VCaP (cell line): ENCODE results near the gene ABHD13.
"Not testable (repeated sequence)": the region's sequence is repeated elsewhere in the genome, so short reads cannot be mapped to it uniquely, and the experiment has no call there.

Source experiments
- H3K27ac ChIP-seq: fragments of 450-650 bp; 2 replicates; pipeline ENCODE4 v1.5.1; 2017
- TF ChIP-seq, protein P1 (sequence below): fragments of 450-650 bp; conservative IDR thresholded peaks from 2 replicates; pipeline ENCODE4 v1.5.1; 2017; ENCODE audit warnings: mild to moderate bottlenecking, moderate library complexity

ABHD13 gene

DNA sequence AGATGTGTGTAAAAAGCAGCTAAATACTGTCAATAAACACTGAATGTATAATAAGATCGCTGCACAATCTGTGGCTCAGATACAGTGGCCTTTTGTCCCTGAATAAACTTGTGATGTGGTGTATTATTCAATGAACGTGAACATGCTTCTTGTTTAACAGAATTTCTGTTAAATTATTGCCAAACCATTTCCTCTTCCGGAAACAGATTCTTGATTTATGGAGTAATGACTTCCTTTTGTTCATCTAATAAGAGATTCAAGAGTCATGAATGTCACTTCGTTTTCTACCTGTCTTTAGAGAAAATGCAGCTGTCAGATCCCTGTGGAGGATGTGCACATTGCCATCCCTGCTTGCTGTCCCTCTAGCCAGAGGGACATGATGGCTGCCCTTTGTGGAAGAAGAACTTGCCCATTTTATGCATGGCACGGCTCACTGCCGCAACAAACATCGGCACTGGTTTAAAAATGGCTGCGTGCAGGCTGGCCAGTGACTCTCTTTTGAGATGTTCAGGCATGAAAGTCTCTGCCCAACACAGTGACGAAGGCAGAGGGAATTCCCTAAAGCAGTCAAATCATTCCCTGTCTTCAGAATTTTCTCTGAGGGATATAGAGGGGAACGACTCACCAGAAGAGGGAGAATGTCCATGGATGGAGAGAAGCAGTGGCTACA, 48.3 kb downstream of the ABHD13 start:
- no peak overlapping the region for H3K27ac ChIP-seq
- TF ChIP-seq, protein P1, sequence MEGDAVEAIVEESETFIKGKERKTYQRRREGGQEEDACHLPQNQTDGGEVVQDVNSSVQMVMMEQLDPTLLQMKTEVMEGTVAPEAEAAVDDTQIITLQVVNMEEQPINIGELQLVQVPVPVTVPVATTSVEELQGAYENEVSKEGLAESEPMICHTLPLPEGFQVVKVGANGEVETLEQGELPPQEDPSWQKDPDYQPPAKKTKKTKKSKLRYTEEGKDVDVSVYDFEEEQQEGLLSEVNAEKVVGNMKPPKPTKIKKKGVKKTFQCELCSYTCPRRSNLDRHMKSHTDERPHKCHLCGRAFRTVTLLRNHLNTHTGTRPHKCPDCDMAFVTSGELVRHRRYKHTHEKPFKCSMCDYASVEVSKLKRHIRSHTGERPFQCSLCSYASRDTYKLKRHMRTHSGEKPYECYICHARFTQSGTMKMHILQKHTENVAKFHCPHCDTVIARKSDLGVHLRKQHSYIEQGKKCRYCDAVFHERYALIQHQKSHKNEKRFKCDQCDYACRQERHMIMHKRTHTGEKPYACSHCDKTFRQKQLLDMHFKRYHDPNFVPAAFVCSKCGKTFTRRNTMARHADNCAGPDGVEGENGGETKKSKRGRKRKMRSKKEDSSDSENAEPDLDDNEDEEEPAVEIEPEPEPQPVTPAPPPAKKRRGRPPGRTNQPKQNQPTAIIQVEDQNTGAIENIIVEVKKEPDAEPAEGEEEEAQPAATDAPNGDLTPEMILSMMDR: no peak

DNA sequence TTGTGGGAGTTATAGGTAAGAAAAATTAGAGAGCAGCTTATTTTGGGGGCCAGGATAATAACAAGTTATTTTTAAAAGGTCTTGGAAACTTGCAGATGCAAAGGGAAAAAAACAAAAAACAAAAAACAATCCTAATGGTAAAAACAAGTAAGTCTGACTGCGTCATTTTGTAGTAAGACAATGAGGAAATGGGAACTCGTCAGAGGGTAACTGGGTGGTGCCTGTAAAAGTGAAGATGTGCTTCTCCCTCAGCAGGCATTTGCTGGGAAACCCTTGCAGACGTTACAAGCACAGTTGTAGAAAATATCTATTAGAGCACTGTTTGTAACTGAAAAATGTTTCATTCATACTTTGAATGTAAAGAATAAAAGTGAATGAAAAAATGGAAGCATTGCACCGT, 49.2 kb downstream of the ABHD13 start:
- H3K27ac ChIP-seq: no peak overlapping the region
- TF ChIP-seq, protein P1: no peak

DNA sequence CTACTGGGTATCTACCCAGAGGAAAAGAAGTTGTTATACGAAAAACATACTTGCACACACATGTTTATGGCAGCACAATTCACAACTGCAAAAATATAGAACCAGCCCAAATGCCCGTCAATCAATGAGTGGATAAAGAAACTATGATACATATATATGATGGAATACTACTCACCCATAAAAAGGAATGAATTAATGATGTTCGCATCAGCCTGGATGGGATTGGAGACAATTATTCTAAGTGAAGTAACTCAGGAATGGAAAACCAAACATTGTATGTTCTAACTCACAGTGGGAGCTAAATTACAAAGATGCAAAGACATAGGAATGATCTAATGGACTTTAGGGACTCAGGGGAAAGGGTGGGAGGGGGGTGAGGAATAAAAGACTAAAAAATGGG, 49.7 kb downstream of the ABHD13 start:
- not testable (repeated sequence) for H3K27ac ChIP-seq

DNA sequence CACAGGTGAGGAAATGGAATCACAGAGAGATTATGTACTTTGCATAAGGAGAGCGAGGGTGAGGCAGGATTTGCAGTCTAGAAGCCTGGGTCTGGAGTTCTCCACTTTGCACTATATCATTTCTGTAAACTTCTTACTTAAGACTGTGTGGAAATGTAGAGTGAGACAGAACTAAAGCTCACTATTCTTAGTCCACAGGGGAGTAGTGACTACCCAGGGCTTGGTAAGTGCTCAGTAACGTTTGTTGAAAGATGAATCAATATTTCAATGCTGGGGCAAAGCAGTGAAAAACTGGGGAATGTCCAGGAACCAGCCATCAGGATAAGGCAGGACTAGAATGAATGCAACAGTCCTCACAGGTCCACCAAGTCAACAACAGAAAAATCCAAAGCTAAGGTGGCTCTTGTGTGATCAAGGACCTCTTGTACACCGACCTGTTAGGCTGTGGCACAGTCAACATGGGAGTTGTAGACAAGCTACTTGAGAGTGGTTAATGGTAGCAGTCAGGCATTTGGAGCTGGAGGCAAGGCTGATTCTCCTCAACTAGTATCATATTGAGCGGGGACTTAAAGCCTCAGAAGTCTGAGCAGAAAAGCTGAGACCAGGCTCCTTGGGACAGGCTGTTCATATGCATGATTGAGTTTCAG, 50.4 kb downstream of the ABHD13 start:
- TF ChIP-seq, protein P1: no peak
- H3K27ac ChIP-seq: no peak overlapping the region

DNA sequence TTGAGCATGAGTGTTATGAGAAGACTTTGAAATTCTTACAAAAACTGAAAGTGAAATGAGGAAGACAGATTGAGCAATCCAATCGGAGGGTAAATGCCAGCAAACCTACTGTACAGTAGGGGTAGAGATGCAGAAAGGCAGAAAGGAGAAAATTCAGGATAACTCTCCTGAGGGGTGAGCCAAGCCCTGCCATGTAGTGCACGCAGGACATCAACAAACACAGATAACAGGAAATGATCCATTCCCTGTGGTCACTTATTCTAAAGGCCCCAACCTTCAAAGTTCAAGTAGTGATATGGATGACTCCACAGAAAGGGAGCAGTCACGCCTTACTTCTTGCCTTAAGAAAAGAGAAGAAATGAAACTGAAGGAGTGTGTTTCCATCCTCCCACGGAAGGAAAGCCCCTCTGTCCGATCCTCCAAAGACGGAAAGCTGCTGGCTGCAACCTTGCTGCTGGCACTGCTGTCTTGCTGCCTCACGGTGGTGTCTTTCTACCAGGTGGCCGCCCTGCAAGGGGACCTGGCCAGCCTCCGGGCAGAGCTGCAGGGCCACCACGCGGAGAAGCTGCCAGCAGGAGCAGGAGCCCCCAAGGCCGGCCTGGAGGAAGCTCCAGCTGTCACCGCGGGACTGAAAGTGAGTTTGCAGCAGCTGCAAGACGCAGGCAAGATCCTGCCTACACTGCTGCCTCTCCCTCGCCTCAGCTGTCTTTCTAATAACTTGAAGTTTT, 51.6 kb downstream of the ABHD13 start, which contains the start of gene TNFSF13B:
Gene TNFSF13B, plus strand, starts transcription at position 118 of the 728 bp plus-strand sequence. Its CDS starts 178 bp downstream, at position 296.
- H3K27ac ChIP-seq: no peak within 1 kb of the TSS
- TF ChIP-seq, protein P1: no peak

DNA sequence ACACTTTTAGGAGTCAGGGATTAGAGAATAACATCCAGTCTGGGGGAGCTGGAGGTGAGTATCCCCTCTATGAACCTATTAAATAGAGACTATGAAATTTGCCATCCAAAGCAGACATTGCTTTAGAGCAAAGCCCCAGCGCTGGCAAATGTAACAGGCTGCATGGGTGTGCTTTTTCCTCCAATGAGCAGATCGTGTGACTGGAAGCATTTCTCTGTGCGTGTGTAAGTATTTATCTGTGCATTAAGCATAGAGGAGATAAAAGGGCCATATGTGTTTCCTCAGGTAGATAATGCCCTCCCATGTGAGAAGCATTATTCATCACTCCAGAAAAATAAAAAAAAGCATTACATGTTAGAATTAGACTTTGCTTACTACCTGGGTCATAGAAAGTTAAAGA, 52.2 kb downstream of the ABHD13 start:
- no peak overlapping the region for H3K27ac ChIP-seq

DNA sequence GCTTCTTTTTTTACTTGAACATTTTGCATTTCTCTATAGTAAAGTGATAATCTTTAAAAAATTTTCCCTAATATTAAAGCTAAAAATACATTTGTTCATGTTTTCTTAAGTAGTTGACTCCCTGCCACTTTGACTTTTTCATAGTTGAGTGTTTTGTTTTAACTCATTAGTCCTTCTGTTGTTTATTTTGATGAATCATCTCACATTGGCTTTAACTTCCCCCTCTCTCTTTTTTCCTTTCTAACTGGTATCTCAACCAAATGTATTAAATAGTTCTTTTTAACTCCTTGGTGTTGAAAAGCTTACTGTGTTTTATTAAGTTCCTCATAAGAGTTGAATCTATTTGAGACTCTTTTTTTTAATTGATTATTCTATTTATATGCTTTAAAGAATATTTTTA, 54.1 kb downstream of the ABHD13 start:
- TF ChIP-seq, protein P1: no peak
- H3K27ac ChIP-seq: no peak overlapping the region

More for the DNA sequence above, 52.2 kb downstream of the ABHD13 start:
- TF ChIP-seq, protein P1: no peak
